IPS-18c (cell line): ENCODE data around the gene PI4KA.
"Not testable (repeated sequence)": the region's sequence is repeated elsewhere in the genome, so short reads cannot be mapped to it uniquely, and the experiment has no call there.

Experiments
- H3K4me3 ChIP-seq: 2 replicates; pipeline ENCODE4 v1.7.0; 2013; ENCODE audit warnings: low read depth, mild to moderate bottlenecking, low read length, moderate library complexity; ENCODE audit not compliant: insufficient read depth
- H3K9me3 ChIP-seq: one replicate; pipeline ENCODE4 v1.6.1; 2013; ENCODE audit warnings: mild to moderate bottlenecking, low read length, moderate library complexity; ENCODE audit not compliant: control insufficient read depth, insufficient read depth

The PI4KA gene

DNA sequence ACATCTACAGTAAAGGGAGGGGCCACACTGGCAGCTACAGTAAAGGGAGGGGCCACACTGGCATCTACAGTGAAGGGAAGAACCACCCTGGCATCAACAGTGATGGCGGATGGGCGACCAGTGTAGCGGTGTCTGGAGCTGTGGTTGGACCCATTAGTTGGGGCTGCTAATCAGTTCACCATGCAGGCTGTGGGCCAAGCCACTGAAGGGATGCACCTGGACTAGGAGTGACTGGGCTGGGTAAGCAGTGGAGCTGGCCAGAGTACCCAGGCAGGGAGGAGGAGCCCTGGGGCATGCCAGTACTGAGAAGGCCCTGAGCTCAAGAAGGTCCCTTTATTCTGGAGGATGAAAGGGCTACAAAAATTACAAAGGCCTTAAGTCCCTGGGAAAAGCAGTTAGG, 121.7 kb downstream of the PI4KA start:
- not testable (repeated sequence) for H3K4me3 ChIP-seq, H3K9me3 ChIP-seq

DNA sequence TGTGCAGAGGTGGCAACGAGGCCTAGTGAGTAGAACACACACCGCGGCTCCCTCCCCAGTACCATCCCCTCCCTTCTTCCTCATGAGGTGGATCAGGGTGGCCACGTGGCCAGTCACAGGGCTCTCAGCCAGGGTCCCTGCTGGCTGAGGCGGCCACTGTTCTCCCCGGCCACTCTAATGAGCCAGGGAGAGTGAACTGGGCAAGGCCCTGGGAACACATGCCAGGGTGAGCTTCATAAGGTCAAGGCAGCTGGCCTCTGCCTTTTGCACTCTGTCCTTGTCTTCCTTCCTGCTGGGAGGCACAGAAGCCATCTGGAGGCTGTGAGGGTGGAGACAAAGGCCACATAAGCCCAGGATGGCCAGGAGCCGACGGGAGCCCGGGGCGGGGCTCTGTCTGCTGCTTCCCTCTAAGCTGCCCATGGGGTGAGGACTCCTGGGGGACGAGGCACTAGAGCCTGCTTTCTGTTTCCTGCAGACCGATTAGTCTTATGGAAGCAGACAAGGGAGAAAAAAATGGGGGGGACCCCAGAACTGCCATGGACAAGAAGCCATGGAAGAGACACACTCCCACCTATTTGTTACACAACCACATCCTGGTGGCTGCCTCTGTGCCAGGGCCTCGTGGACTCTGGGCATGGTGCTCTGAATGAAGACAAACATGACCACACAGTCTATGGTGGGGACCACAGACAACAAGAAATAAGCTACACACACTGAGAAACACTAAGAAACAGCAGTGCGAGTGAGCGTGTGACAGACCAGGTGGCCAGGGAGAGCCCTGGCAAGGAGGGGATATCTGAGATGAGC, 123.1 kb downstream of the PI4KA start:
- H3K4me3 ChIP-seq, H3K9me3 ChIP-seq: not testable (repeated sequence)

GRCh38 chr22:20732431-20732830, 126.2 kb downstream of the PI4KA start:
- not testable (repeated sequence) for H3K9me3 ChIP-seq, H3K4me3 ChIP-seq

GRCh38 chr22:20729194-20729593, 129.4 kb downstream of the PI4KA start:
- H3K9me3 ChIP-seq, result no peaks in the 10 kb centered on the region

GRCh38 chr22:20728523-20729190, 130.0 kb downstream of the PI4KA start:
- Histone ChIP-seq H3K4me3 (no peak overlapping the region), H3K9me3 (no peaks in the 10 kb centered on the region)

More at GRCh38 chr22:20729194-20729593, 129.4 kb downstream of the PI4KA start:
- no peak overlapping the region for H3K4me3 ChIP-seq

DNA sequence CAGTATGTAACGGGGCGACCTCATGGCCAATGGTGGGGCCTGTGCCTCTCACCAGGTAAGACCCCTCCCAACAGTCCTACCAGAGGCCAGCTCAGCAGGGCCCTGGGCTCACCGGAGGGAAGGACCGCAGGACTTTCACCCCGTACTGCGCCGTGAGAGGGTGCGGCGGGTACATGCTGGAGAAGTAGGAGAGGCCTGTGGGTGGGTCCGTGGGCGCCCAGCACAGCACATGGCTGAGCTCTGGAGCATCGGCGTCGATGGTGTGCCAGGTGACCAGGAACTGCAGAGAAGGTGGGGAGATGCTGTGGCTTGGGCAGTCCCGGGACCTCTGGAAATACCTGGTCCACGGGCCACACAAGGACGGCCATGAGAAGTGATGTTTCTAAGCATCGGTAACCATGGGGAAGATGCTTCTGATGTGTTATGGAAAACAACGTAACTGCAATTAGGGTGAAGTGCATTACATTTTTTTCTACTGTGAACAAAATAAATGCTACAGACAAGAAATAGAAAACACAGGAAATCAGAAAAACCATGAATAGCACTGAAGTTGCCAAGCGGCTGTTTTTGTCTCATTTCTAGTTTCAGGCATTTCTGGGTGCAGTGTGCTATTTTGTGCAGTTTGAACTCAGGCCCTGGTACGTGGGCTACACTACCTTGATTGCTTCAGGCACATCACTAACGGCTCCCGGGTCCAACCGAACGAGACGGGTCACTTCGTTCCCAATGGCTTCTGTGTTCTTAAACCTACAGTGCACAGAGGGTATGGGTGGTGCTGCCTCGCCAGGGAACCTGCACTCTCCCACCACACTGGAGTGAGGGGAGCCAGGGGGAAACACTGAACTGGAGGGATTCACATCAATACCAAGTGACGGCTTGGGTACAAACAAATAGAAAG, 131.2 kb downstream of the PI4KA start:
- no peak overlapping the region for H3K4me3 ChIP-seq

DNA sequence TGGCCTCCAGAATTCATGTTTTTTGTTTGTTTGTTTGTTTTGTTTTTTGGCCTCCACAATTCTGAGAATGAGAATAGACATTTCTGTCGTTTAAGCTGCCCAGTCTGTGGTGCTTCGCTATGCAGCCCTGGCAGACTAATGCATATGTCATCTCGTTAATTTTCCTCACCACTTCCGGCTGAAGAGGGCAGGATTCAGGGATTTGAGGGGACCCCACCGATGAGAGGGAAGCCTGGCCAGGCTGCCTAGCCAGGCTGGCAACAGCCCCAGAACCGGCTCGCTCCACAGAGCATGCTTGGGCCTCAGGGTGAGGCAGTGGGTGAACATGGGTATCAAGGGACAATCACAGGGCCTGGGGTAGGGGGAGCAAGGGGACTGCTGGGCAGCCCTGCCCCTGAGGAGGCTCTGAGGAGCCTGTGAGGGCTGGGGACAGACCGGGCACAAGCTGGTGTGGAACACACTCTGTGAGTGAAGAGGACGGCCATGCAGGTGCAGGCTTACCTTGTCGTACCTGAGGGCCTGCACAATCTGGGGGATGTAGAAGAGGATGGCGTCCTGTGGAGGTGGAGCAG, 132.5 kb downstream of the PI4KA start:
- Histone ChIP-seq H3K9me3 (no peaks in the 10 kb centered on the region), H3K4me3 (no peak overlapping the region)

More for the DNA sequence above, 131.2 kb downstream of the PI4KA start:
- H3K9me3 ChIP-seq, result no peaks in the 10 kb centered on the region

GRCh38 chr22:20724676-20725454, 133.7 kb downstream of the PI4KA start:
- no peak overlapping the region for H3K4me3 ChIP-seq
- H3K9me3 ChIP-seq, result no peaks in the 10 kb centered on the region

GRCh38 chr22:20721409-20722218, 137.0 kb downstream of the PI4KA start:
- H3K4me3 ChIP-seq, result no peak overlapping the region
- no peaks in the 10 kb centered on the region for H3K9me3 ChIP-seq

DNA sequence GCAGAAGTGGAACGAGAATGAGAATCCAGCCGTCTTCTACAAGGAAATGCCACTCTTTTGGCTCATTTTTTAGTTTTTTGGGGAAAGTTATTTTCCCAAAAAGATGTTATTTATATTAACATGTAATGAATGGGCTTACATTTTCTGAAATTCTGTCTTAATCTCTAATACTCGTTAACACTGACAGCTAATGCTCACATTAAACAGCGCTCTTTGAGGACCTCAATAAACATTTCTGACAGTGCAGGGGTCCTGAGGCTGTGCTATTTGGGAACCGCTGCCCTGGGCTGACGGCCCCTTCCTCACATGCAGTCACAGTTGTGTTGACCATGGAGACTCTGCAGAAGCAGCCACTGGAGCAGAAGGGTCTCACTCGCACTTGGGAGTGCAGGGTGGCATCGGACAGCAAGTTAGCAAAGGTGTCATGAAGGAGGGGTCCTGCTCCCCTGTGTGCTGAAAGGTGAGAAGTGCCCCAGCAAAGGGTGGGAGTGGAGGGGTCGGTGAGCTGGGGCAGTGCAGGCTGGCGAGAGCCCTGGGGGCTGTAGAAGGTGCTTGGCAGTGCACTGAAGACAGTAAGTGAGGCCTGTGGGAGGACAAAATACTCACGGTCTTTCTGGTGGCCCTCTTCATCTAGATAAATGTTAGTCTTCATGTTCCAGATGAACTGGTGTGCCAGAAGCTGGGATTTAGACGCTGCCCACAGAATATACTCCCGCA, 137.8 kb downstream of the PI4KA start:
- H3K4me3 ChIP-seq, result no peak overlapping the region
- H3K9me3 ChIP-seq, result no peaks in the 10 kb centered on the region

DNA sequence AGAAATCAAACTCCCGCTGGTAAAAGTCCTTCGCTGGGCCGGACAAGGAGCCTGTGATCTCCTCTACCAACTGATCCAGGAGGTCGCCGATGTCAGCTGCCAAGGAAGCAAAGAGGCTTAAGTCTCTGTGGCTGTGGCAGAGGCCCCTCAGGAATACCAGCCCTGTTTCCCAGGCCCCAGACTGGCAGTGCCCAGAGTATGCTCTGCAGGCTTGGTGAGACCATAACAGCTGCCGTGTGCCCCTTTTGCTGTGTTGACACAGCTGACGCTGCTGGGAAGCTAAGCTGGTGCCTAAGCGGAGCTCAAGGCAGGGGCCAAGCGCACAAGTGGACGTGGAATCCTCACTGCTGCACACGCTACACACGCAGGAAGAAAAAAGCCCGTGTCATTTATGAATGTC, 139.9 kb downstream of the PI4KA start:
- not testable (repeated sequence) for H3K4me3 ChIP-seq

GRCh38 chr22:20717981-20718380, 140.6 kb downstream of the PI4KA start:
- not testable (repeated sequence) for H3K4me3 ChIP-seq

More for the DNA sequence above, 139.9 kb downstream of the PI4KA start:
- H3K9me3 ChIP-seq, result not testable (repeated sequence)

GRCh38 chr22:20717213-20717866, 141.3 kb downstream of the PI4KA start:
- not testable (repeated sequence) for H3K4me3 ChIP-seq, H3K9me3 ChIP-seq

More at GRCh38 chr22:20717981-20718380, 140.6 kb downstream of the PI4KA start:
- H3K9me3 ChIP-seq, result not testable (repeated sequence)

- not testable (repeated sequence) for H3K9me3 ChIP-seq, H3K4me3 ChIP-seq
These were observed 145.5 kb downstream of the PI4KA start for GRCh38 chr22:20713116-20713515.

GRCh38 chr22:20709966-20710365, 148.6 kb downstream of the PI4KA start:
- not testable (repeated sequence) for H3K4me3 ChIP-seq, H3K9me3 ChIP-seq
